Activated CD4-positive, CD25-positive, alpha-beta regulatory T cell treated with anti-CD3 and anti-CD28 coated beads, Interleukin-2, amount 50 U/mL, for 72 hours (primary cell): ENCODE data around the gene MAPK10.
A peak's percentile ranks its signal among the peaks of the same experiment; 100 is the strongest.

Experiments used
- DNase-seq: peaks from one replicate; pipeline ENCODE4 v3.0.0; 2021

The MAPK10 gene

GRCh38 chr4:86359944-86360478 lies at the start of gene MAPK10:
Gene MAPK10, minus strand, starts transcription at chr4:86360053.
- DNase-seq, result peak; percentile 34

DNA sequence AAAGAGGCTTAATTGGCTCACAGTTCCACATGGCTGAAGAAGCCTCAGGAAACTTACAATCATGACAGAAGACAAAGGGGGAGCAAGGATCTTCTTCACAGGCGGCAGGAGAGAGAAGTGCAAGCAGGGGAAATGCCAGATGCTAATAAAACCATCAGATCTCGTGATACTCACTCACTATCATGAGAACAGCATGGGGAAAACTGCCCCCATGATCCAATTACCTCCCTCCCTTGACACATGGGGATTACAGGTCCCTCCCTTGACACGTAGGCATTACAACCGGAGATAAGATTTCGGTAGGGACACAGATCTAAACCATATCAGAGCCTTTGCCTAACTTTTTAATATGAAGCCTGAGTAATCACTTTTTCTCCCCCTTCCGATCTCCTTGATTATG lies 43.7 kb upstream of the MAPK10 start:
- DNase-seq, result no peak

- no peak for DNase-seq
Observed at GRCh38 chr4:86401826-86402225, 42.0 kb upstream of the MAPK10 start.

GRCh38 chr4:86400216-86400615 lies 40.4 kb upstream of the MAPK10 start:
- DNase-seq, result no peak

- no peak for DNase-seq
Observed at GRCh38 chr4:86398187-86398586, 38.3 kb upstream of the MAPK10 start.

DNA sequence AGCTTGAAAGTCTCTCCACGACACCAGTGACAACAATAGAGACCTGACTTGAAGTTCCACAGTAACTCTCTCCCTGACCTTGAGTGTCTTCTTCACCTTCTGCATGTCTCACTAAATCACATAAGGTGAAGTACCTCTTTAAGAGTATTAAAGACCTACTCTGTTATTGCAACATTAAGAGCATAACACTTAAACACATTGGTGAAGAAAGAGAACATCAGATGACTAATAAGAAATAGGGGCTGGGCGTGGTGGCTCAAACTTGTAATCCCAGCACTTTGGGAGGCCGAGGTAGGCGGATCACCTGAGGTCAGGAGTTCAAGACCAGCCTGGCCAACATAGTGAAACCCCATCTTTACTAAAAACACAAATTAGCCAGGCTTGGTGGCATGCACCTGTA lies 33.9 kb upstream of the MAPK10 start:
- DNase-seq, result no peak

DNA sequence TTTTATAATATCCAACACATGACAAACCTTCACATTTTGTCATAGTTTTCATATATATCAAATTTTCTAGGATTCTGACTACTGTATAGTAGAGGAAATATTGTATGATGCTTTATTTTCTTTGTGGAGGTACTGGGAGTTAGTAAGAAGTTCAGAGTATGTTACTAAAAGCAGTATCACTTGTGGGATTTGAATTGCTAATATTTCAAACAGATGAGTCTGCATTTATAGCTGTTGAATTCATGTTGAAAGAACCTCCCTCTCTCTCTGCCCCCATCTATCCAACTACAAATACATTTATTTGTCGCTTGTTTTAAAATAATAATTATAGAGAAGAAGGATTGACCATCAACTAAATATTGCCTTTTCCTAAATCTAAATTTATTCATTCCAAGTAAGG lies 29.8 kb upstream of the MAPK10 start:
- no peak for DNase-seq

GRCh38 chr4:86388252-86388651 lies 28.4 kb upstream of the MAPK10 start:
- DNase-seq, result no peak

DNA sequence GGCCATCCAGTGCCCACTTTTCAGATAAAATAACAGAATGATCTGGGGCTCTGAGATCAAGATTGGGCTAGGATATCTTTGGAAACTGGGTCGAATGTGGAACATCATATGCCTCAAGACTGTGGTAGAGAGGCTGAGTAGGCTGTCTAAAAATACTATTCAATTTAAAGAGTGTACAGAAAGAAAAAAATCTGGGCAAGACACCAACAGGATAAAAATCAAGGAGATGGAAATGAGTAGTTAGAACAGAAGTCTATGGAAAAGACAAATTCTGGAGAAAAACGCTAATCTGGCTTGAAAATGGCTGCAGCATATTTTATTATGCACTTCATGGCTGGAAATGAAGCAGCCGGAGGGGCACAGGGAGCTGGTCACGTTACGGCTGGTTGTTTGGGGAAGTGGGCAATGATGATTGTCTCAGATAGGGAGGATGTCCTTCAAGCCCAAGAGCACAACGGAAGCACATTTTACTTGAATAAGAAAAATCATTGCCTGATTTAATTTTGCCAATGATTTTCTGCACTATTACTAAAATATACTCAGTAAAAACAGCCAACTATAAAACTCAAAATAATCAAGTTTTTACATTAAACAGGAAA lies 27.1 kb upstream of the MAPK10 start:
- DNase-seq, result no peak

DNA sequence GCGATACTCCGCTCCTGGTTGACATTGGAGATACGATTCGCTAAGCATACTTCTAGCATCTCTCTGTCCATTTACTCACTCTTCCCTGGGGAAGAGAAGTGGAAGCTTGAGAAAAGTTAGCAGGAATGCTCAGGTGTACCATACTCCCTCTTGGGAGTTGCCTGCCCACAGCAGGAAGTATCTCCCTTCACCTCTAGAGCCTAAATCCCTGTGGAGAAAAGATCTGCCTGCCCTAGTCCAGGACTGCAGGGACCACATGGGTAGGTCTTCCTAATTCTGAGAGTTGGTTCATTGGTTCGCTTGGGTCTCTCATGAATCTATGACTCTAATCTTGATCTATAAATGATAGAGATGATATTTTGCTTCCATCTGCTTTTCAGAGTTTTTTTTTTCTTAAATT lies 26.3 kb upstream of the MAPK10 start:
- DNase-seq, result no peak

DNA sequence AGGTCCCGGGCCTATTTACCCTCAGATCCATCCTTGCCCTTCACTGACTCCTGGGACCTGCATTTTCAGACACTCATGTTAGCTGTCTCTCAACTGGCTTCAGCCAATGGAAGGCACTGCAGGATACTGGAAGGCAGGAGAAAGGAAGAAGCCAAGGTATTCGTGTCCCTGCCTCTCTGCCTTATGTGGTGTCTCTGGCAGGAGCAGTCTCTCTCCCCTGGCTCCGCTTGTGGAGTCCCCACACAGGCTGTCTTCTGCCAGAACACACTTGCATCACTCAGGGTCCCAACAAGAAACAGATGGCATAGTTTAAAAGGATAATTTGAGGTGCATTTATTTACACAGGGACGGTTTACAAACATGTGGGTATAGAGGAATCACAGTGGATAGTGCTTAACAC lies 21.6 kb upstream of the MAPK10 start:
- no peak for DNase-seq

- DNase-seq, result no peak
Observed at GRCh38 chr4:86380181-86380724, 20.4 kb upstream of the MAPK10 start.

- no peak for DNase-seq
Observed at GRCh38 chr4:86376850-86377249, 17.0 kb upstream of the MAPK10 start.

- no peak for DNase-seq
Observed at GRCh38 chr4:86368433-86368832, 8.6 kb upstream of the MAPK10 start.

DNA sequence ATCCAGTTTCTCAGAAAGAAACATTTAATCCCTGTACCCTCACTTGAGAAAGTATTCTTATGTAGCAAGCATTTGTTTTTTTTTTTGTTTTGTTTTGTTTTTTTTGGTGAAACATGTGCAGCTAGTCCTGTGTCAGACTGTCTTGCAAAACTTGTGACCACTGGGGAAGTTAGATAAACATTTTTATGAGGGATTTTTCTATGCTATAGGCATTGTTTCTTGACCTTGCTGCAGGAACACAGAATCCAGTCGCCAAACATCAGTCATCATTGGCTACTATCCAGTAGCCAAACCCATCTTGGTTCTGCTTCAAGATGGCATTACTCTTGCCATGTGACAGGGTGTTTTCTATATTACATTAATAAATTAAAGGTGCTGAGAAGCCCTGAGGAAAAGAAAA lies 7.7 kb upstream of the MAPK10 start:
- no peak for DNase-seq

- DNase-seq, result no peak
Observed at GRCh38 chr4:86366920-86367319, 7.1 kb upstream of the MAPK10 start.

GRCh38 chr4:86362510-86362909 lies 2.7 kb upstream of the MAPK10 start:
- no peak for DNase-seq

GRCh38 chr4:86358257-86358656 lies 1.6 kb downstream of the MAPK10 start:
- no peak for DNase-seq

DNA sequence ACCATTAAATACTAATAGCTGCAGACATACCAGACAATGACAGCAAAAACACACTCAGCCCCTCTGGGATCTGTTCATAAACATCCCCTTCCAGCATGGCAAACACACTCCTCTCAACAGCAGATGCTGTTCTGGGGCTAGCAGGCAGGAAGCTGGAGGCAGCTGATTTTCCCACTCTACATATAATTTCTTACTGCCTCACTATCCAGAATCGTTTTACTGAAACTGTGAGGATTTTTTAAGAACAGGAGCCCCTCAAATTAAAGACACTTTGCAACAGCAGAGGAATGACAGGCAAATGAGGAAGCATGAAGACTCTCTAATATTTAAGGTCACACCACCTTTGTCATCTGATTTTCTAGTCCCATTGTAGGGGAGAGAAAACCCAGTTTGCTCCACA lies 2.2 kb downstream of the MAPK10 start:
- DNase-seq, result no peak

GRCh38 chr4:86356425-86357210 lies 3.2 kb downstream of the MAPK10 start:
- no peak for DNase-seq

- DNase-seq, result no peak
Observed at GRCh38 chr4:86354390-86354789, 5.5 kb downstream of the MAPK10 start.

DNA sequence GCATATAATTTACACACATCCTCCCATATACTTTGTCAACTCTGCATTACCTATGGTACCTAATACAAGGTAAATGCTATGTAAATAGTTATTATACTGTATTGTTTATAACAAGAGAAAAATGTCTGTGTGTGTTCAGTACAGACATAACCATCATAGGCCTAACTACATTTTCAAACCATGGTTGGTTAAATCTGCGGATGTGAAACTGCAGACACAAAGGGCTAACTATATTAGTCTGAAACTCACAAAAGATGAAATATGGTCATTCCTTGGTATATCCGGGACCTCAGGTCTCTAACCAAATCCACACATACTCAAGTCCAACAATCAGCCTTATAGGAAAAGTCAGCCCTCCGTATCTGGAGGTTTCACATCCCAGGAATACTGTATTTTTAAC lies 13.5 kb downstream of the MAPK10 start:
- DNase-seq, result no peak

DNA sequence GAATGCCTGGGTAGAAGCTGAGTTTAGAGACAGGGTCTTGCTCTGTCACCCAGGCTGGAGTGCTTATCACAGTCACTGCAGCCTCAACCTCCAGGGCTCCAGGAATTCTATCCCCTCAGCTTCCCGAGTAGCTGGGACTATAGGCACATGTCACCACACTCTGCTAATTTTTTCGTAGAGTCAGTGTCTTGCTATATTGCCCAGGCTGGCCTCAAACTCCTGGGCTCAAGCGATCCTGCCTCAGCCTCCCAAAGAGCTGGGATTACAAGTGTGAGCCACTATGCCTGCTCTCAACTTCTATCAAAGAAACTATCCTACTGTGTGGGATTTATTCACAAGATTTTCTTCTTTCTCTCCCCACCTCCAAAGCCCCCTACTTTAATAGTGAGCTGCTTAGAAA lies 15.7 kb downstream of the MAPK10 start:
- DNase-seq, result no peak

GRCh38 chr4:86338989-86339388 lies 20.9 kb downstream of the MAPK10 start:
- no peak for DNase-seq
